Kidney (tissue), 14 donors: ENCODE measurements around the gene CCDC136. TPM values are rescaled to one million over a fixed set of nuclear protein-coding genes. Genes with fewer than 3 reads are reported as not detected.

Source experiments
- DNase-seq, 5 donors: peaks; one replicate each; pipeline ENCODE4 v3.0.0-alpha.2; 2013 to 2020
- FAIRE-seq: peaks from 2 replicates; lab custom pipeline; 2012; peaks lifted over from hg19 to GRCh38; lab: Jason Lieb, UNC
- H3K27ac ChIP-seq, 2 donors: one replicate each; pipeline ENCODE4 v1.7.0; 2013; ENCODE audit warnings: low read depth in 2 of 2, low read length in 2 of 2, inconsistent platforms in 1 of 2
- H3K27me3 ChIP-seq: one replicate; pipeline ENCODE4 v1.7.1; 2013; ENCODE audit warnings: low read length, inconsistent platforms; ENCODE audit not compliant: control insufficient read depth, insufficient read depth
- H3K36me3 ChIP-seq, 3 donors: one replicate each; pipeline versions ENCODE4 v1.7.0 to v1.7.1; 2013; ENCODE audit warnings: low read length in 3 of 3, control low read depth in 1 of 3, inconsistent platforms in 1 of 3; ENCODE audit not compliant: insufficient read depth in 3 of 3, control insufficient read depth in 2 of 3
- H3K4me1 ChIP-seq, 3 donors: one replicate each; pipeline versions ENCODE4 v1.7.0 to v1.7.1; 2013; ENCODE audit warnings: low read length in 3 of 3, inconsistent platforms in 1 of 3, low read depth in 1 of 3; ENCODE audit not compliant: control insufficient read depth in 2 of 3, insufficient read depth in 2 of 3
- H3K4me3 ChIP-seq, 3 donors: one replicate each; pipeline versions ENCODE4 v1.7.0 to v1.8.1; 2013; ENCODE audit warnings: low read length in 3 of 3, control low read depth in 1 of 3, inconsistent platforms in 1 of 3
- H3K9ac ChIP-seq, 3 donors: one replicate each; pipeline versions ENCODE4 v1.7.0 to v1.7.1; 2013; ENCODE audit warnings: low read length in 3 of 3, control low read depth in 1 of 3, inconsistent platforms in 1 of 3
- H3K9me3 ChIP-seq, 3 donors: one replicate each; pipeline versions ENCODE4 v1.7.0 to v1.7.1; 2013; ENCODE audit warnings: low read length in 3 of 3, control low read depth in 1 of 3, inconsistent platforms in 1 of 3; ENCODE audit not compliant: control insufficient read depth in 2 of 3, insufficient read depth in 1 of 3
- CTCF ChIP-seq: IDR thresholded peaks from 3 replicates; pipeline ENCODE4 v1.5.1; 2012; ENCODE audit warnings: mild to moderate bottlenecking, moderate library complexity, borderline replicate concordance; ENCODE audit not compliant: insufficient read depth; ENCODE audit errors: extremely low read depth
- intact Hi-C: fragments of 100-400 bp; cut with DNase I; formaldehyde crosslinking; loops from one replicate; pipeline ENCODE4 v1.11.1; 2022
- polyA plus RNA-seq: library from polyadenylated mRNA; stranded (reverse); fragments of 350-450 nt; fragmentation: Illumina TruSeq; extraction: RNeasy Lipid Tissue Mini Kit (QIAGEN cat#74804); gene quantifications from one replicate; pipeline ENCODE4 v1.2.3, GENCODE V29; 2014; ENCODE audit warnings: low read depth, low replicate concordance; ENCODE audit not compliant: insufficient read depth
- total RNA-seq: library from RNA; stranded (reverse); fragmentation: NEBNext Ultra II Directional; extraction: Animal tissue kit (Norgen Biotek cat#: 25700); gene quantifications from one replicate; pipeline ENCODE4 v1.2.1, GENCODE V29; 2021
- donor health status: control.
- donor health status: control.
- donor health status: control.
- donor health status: control.
- donor health status: control.
- donor health status: DM: yes; HTN: yes; CAD: no.
- donor health status: Normal renal cell carcinoma (clear cell type).

The CCDC136 gene
- total and polyA plus RNA-seq, 2 donors from 2014 or later: 1.4 to 4.2 TPM

- H3K9ac ChIP-seq: no peak overlapping the region
Measured at GRCh38 chr7:128794436-128794835, 2.7 kb downstream of the CCDC136 start.

GRCh38 chr7:128795129-128795528, 3.4 kb downstream of the CCDC136 start:
- DNase-seq (no peak), FAIRE-seq (no peak)
- peaks cover 0 to 8% (median 0%) of the 10 kb centered on the region in 3 donors for H3K4me1 ChIP-seq
- H3K9me3 ChIP-seq: no peaks in the 10 kb centered on the region
- no peak overlapping the region for H3K9ac ChIP-seq
- H3K4me3 ChIP-seq: no peak overlapping the region
- H3K36me3 ChIP-seq: no peaks in the 10 kb centered on the region
- H3K27me3 ChIP-seq: no peaks in the 10 kb centered on the region
- TF ChIP-seq CTCF: no peak
- intact Hi-C loops: no loop called here
- no peak overlapping the region for H3K27ac ChIP-seq

More at GRCh38 chr7:128794436-128794835, 2.7 kb downstream of the CCDC136 start:
- no peak overlapping the region for H3K4me3 ChIP-seq
- no peaks in the 10 kb centered on the region for H3K27me3 ChIP-seq
- no peaks in the 10 kb centered on the region for H3K36me3 ChIP-seq
- no peak for TF ChIP-seq CTCF
- H3K27ac ChIP-seq: no peak overlapping the region
- intact Hi-C loops: no loop called here
- H3K4me1 ChIP-seq: peaks cover 0 to 8% (median 0%) of the 10 kb centered on the region in 3 donors
- no peak for FAIRE-seq
- H3K9me3 ChIP-seq: no peaks in the 10 kb centered on the region
- no peak for DNase-seq

- DNase-seq: no peak
- no peak for FAIRE-seq
Measured at GRCh38 chr7:128796327-128796726, 4.6 kb downstream of the CCDC136 start.

More at GRCh38 chr7:128796327-128796726, 4.6 kb downstream of the CCDC136 start:
- Histone ChIP-seq H3K9ac (no peak overlapping the region), H3K4me1 (peaks cover 0 to 3% (median 0%) of the 10 kb centered on the region in 3 donors), H3K27me3 (no peaks in the 10 kb centered on the region), H3K27ac (no peak overlapping the region), H3K36me3 (no peaks in the 10 kb centered on the region), H3K4me3 (no peak overlapping the region), H3K9me3 (no peaks in the 10 kb centered on the region)
- intact Hi-C loops: no loop called here
- no peak for TF ChIP-seq CTCF
